ENCODE results near the gene MYO7B. TPM values are rescaled to one million over a fixed set of nuclear protein-coding genes. Genes with fewer than 3 reads are reported as not detected.

Gene MYO7B
- total and polyA plus RNA-seq, 7 donors: 0.28 to 0.61 (median 0.49) TPM

GRCh38 chr2:127637236-127637630 is 101.8 kb downstream of the MYO7B start:
- Histone ChIP-seq H3K9me3 (no peaks in the 10 kb centered on the region), H3K4me1 (peaks cover 18% of the 10 kb centered on the region), H3K27me3 (ENCODE audit: insufficient read depth in 3 of 3, low read length in 2 of 3) (no peaks in the 10 kb centered on the region), H3K27ac (peak overlapping the region; percentile 60), H3K4me3 (no peak overlapping the region), H3K36me3 (ENCODE audit: insufficient read depth in 1 of 2, low read depth in 1 of 2) (no peaks in the 10 kb centered on the region)
- DNase-seq (peak in 1 of 2 donors; percentile 16), ATAC-seq (no peak)
- 61 to 85% (median 71%) methylated on average over 13 of the region's 13 CpGs for WGBS, 3 donors
- intact Hi-C loops (cut with DNase I): no loop called here
- TF ChIP-seq CTCF (IDR thresholded peaks at IDR 0.05): no peak

- intact Hi-C loops (cut with DNase I): no loop called here
- ATAC-seq (peak; percentile 13 to 46 (median 38)), DNase-seq (peak; percentile 55 to 67)
- no peaks in the 10 kb centered on the region for H3K9me3 ChIP-seq
- peak overlapping the region; percentile 74 for H3K27ac ChIP-seq
- TF ChIP-seq CTCF (IDR thresholded peaks at IDR 0.05): no peak
- WGBS, 3 donors: 40 to 52% (median 52%) methylated on average over 8 of the region's 8 CpGs
- H3K36me3 ChIP-seq (ENCODE audit: insufficient read depth in 1 of 2, low read depth in 1 of 2): no peaks in the 10 kb centered on the region
- H3K4me3 ChIP-seq: no peak overlapping the region
- no peaks in the 10 kb centered on the region for H3K27me3 ChIP-seq (ENCODE audit: insufficient read depth in 3 of 3, low read length in 2 of 3)
- H3K4me1 ChIP-seq: peaks cover 18% of the 10 kb centered on the region
Measured at GRCh38 chr2:127637725-127638252, 102.3 kb downstream of the MYO7B start.

- TF ChIP-seq CTCF (IDR thresholded peaks at IDR 0.05): no peak
- Histone ChIP-seq H3K4me3 (no peak overlapping the region), H3K36me3 (ENCODE audit: insufficient read depth in 1 of 2, low read depth in 1 of 2) (no peaks in the 10 kb centered on the region), H3K27me3 (ENCODE audit: insufficient read depth in 3 of 3, low read length in 2 of 3) (no peaks in the 10 kb centered on the region), H3K9me3 (no peaks in the 10 kb centered on the region), H3K27ac (peak overlapping the region; percentile 74), H3K4me1 (peaks cover 18% of the 10 kb centered on the region)
- DNase-seq (peak; percentile 30 to 74), ATAC-seq (peak in 1 of 4 donors; percentile 19)
- intact Hi-C loops (cut with DNase I): no loop called here
- WGBS, 3 donors: 71 to 82% (median 81%) methylated on average over 23 of the region's 23 CpGs
Measured at GRCh38 chr2:127638361-127639110, 103.1 kb downstream of the MYO7B start.

- Histone ChIP-seq H3K27ac (peak overlapping the region; percentile 5), H3K36me3 (ENCODE audit: insufficient read depth in 1 of 2, low read depth in 1 of 2) (no peaks in the 10 kb centered on the region)
- intact Hi-C loops (cut with DNase I): no loop called here
Measured at GRCh38 chr2:127639111-127639474, 103.6 kb downstream of the MYO7B start.

More at GRCh38 chr2:127639111-127639474, 103.6 kb downstream of the MYO7B start:
- ATAC-seq (no peak), DNase-seq (no peak)
- Histone ChIP-seq H3K27me3 (ENCODE audit: insufficient read depth in 3 of 3, low read length in 2 of 3) (no peaks in the 10 kb centered on the region), H3K4me3 (no peak overlapping the region), H3K9me3 (no peaks in the 10 kb centered on the region), H3K4me1 (peaks cover 14% of the 10 kb centered on the region)
- no peak for TF ChIP-seq CTCF (IDR thresholded peaks at IDR 0.05)
- WGBS, 3 donors: 94 to 96% (median 94%) methylated on average over 13 of the region's 13 CpGs

All from psoas muscle (tissue), 8 donors.